HepG2 (cell line): ENCODE data around the gene TSSK3. TPM values are rescaled to one million over a fixed set of nuclear protein-coding genes. Genes with fewer than 3 reads are reported as not detected.
A peak's percentile ranks its signal among the peaks of the same experiment; 100 is the strongest.

ENCODE experiments used
- ATAD3A ChIP-seq: sonication (generic); formaldehyde crosslinking; IDR thresholded peaks from 2 replicates; pipeline ENCODE4 v1.4.0; 2020; ENCODE audit warnings: missing genetic modification reagents
- ATM ChIP-seq: fragments of 450-650 bp; IDR thresholded peaks from 2 replicates; pipeline ENCODE4 v1.7.1; 2017; ENCODE audit warnings: mild to moderate bottlenecking, borderline replicate concordance
- ELF3 ChIP-seq: IDR thresholded peaks from 2 replicates; pipeline ENCODE4 v1.6.1; 2016; ENCODE audit warnings: missing genetic modification reagents, missing compliant biosample characterization
- GATA4 ChIP-seq: sonication (generic); IDR thresholded peaks from 2 replicates; pipeline ENCODE4 v1.6.1; 2016; ENCODE audit warnings: antibody characterized with exemption, low read depth, borderline replicate concordance
- HDAC1 ChIP-seq: sonication (generic); formaldehyde crosslinking; IDR thresholded peaks from 2 replicates; pipeline ENCODE4 v1.5.1; 2020; ENCODE audit warnings: mild to moderate bottlenecking, missing genetic modification reagents
- HDAC2 ChIP-seq: sonication (generic); formaldehyde crosslinking; IDR thresholded peaks from 2 replicates; pipeline ENCODE4 v1.4.0; 2020; ENCODE audit warnings: missing genetic modification reagents
- KDM1A ChIP-seq: IDR thresholded peaks from 2 replicates; pipeline ENCODE4 v1.6.1; 2016; ENCODE audit warnings: missing compliant biosample characterization
- MIER2 ChIP-seq: IDR thresholded peaks from 2 replicates; pipeline ENCODE4 v1.6.1; 2016; ENCODE audit warnings: missing biosample characterization, missing genetic modification reagents
- NFATC3 ChIP-seq: sonication (generic); formaldehyde crosslinking; IDR thresholded peaks from 2 replicates; pipeline ENCODE4 v1.5.1; 2020; ENCODE audit warnings: mild to moderate bottlenecking, missing genetic modification reagents
- NR2F6 ChIP-seq, 2 experiments: IDR thresholded peaks; 2 replicates each; pipeline ENCODE4 v1.6.1; 2016; ENCODE audit warnings: antibody characterized with exemption in 1 of 2, mild to moderate bottlenecking in 1 of 2
- POLR2G ChIP-seq: fragments of 200-400 bp; formaldehyde crosslinking; IDR thresholded peaks from 2 replicates; pipeline ENCODE4 v1.6.1; 2018; ENCODE audit warnings: mild to moderate bottlenecking, low read depth, low read length, moderate library complexity
- ZFYVE20 ChIP-seq: sonication (generic); formaldehyde crosslinking; IDR thresholded peaks from 2 replicates; pipeline ENCODE4 v1.8.0; 2023; ENCODE audit warnings: low read depth, mild to moderate bottlenecking, moderate library complexity, missing genetic modification reagents, borderline replicate concordance
- ZNF205 ChIP-seq: IDR thresholded peaks from 2 replicates; pipeline ENCODE4 v1.6.1; 2018; ENCODE audit warnings: missing biosample characterization, missing genetic modification reagents
- ZNF614 ChIP-seq: IDR thresholded peaks from 2 replicates; pipeline ENCODE4 v1.6.1; 2018; ENCODE audit warnings: missing biosample characterization, missing genetic modification reagents, inconsistent platforms, borderline replicate concordance
- ZNF883 ChIP-seq: sonication (generic); formaldehyde crosslinking; IDR thresholded peaks from 2 replicates; pipeline ENCODE4 v1.5.1; 2020; ENCODE audit warnings: mild to moderate bottlenecking, missing genetic modification reagents; ENCODE audit errors: not compliant biosample characterization
- polyA plus RNA-seq, 8 experiments: library from polyadenylated mRNA; depleted of rRNA in 3 of 8; stranded (reverse) in 7 of 8; unstranded in 1 of 8; fragments of >200 nt; fragmentation: Illumina TruSeq in 4 of 8; extraction: Trizol in 4 of 8; gene quantifications; 2 replicates each; pipeline versions ENCODE4 v1.2.1 to v1.2.3, GENCODE V29; 2011 to 2016; ENCODE audit warnings: low read depth in 4 of 8, missing spikeins in 1 of 8, mixed read lengths in 1 of 8; ENCODE audit not compliant: insufficient read depth in 1 of 8
- total RNA-seq, 5 experiments: library from RNA; depleted of rRNA; stranded (reverse); fragments of >200 nt; fragmentation: Illumina TruSeq; extraction: Trizol; gene quantifications; 2 replicates each; pipeline ENCODE4 v1.2.3, GENCODE V29; 2016; ENCODE audit warnings: low read depth in 1 of 5
- TF ChIP-seq, protein P1 (sequence below): sonication (generic); formaldehyde crosslinking; IDR thresholded peaks from 2 replicates; pipeline ENCODE4 v1.5.1; 2020; ENCODE audit warnings: mild to moderate bottlenecking, missing genetic modification reagents, moderate library complexity
- TF ChIP-seq, protein P2 (sequence below): sonication (generic); formaldehyde crosslinking; conservative IDR thresholded peaks from 2 replicates; pipeline ENCODE4 v1.4.0; 2020; ENCODE audit warnings: mild to moderate bottlenecking, missing genetic modification reagents, moderate library complexity
- TF ChIP-seq, protein P3 (sequence below): sonication (generic); formaldehyde crosslinking; IDR thresholded peaks from 2 replicates; pipeline ENCODE4 v1.4.0; 2020; ENCODE audit warnings: mild to moderate bottlenecking, missing genetic modification reagents, borderline replicate concordance

TSSK3 gene
- total and polyA plus RNA-seq, 2 of the 13 experiments (the other 11 are each of a cell fraction or from before 2014, with no cell fraction given): 1.0 to 1.1 TPM

DNA sequence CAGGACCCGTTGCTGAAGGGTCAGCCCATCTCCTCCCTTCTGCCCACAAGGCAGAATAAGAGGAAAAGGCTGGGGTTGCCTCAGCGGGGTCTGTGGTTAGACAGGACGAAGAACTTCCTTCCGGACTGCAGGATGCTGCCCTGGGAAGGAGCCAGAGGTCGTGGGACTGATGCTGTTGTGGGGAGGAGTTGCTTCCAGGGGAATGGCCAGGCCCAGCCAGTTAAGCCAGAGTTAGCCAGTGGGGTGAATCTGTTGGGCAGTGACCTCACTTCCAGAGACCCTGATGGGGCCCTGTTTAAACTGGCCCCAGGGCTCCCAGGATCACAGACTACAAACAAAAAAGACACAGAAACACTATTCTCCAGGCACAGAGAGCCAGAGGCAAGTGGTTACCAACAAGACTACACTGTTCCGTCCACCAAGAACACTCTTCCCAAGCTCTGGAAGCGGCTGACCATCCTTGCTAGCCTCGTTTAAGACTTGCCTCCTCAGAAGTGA is 13.1 kb upstream of the TSSK3 start (continued):
- TF ChIP-seq NR2F6 (IDR thresholded peaks at IDR 0.05) (peak; percentile 45), NR2F6 (CRISPR knock-in tag; IDR thresholded peaks at IDR 0.05) (peak; percentile 33; the same call in 1 of the 2 replicates), ZNF883 (CRISPR knock-in tag) (no peak), ATM (no peak), HDAC2 (peak; percentile 45; the same call in 1 of the 2 replicates), ZFYVE20 (no peak), NFATC3 (CRISPR knock-in tag) (no peak), ATAD3A (CRISPR knock-in tag) (no peak), ZNF614 (peak; percentile 39; the same call in 1 of the 2 replicates), HDAC1 (CRISPR knock-in tag) (peak; percentile 52), ELF3 (0 out of 2 replicates have a peak, but pooled peaks have one; percentile 33), MIER2 (CRISPR knock-in tag) (no peak), KDM1A (CRISPR knock-in tag) (peak; percentile 35; the same call in 1 of the 2 replicates), POLR2G (peak; percentile 35; the same call in 1 of the 2 replicates), GATA4 (no peak), ZNF205 (CRISPR knock-in tag) (no peak)
- TF ChIP-seq, protein P1, sequence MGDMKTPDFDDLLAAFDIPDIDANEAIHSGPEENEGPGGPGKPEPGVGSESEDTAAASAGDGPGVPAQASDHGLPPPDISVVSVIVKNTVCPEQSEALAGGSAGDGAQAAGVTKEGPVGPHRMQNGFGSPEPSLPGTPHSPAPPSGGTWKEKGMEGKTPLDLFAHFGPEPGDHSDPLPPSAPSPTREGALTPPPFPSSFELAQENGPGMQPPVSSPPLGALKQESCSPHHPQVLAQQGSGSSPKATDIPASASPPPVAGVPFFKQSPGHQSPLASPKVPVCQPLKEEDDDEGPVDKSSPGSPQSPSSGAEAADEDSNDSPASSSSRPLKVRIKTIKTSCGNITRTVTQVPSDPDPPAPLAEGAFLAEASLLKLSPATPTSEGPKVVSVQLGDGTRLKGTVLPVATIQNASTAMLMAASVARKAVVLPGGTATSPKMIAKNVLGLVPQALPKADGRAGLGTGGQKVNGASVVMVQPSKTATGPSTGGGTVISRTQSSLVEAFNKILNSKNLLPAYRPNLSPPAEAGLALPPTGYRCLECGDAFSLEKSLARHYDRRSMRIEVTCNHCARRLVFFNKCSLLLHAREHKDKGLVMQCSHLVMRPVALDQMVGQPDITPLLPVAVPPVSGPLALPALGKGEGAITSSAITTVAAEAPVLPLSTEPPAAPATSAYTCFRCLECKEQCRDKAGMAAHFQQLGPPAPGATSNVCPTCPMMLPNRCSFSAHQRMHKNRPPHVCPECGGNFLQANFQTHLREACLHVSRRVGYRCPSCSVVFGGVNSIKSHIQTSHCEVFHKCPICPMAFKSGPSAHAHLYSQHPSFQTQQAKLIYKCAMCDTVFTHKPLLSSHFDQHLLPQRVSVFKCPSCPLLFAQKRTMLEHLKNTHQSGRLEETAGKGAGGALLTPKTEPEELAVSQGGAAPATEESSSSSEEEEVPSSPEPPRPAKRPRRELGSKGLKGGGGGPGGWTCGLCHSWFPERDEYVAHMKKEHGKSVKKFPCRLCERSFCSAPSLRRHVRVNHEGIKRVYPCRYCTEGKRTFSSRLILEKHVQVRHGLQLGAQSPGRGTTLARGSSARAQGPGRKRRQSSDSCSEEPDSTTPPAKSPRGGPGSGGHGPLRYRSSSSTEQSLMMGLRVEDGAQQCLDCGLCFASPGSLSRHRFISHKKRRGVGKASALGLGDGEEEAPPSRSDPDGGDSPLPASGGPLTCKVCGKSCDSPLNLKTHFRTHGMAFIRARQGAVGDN: peak; percentile 80
- TF ChIP-seq, protein P2, sequence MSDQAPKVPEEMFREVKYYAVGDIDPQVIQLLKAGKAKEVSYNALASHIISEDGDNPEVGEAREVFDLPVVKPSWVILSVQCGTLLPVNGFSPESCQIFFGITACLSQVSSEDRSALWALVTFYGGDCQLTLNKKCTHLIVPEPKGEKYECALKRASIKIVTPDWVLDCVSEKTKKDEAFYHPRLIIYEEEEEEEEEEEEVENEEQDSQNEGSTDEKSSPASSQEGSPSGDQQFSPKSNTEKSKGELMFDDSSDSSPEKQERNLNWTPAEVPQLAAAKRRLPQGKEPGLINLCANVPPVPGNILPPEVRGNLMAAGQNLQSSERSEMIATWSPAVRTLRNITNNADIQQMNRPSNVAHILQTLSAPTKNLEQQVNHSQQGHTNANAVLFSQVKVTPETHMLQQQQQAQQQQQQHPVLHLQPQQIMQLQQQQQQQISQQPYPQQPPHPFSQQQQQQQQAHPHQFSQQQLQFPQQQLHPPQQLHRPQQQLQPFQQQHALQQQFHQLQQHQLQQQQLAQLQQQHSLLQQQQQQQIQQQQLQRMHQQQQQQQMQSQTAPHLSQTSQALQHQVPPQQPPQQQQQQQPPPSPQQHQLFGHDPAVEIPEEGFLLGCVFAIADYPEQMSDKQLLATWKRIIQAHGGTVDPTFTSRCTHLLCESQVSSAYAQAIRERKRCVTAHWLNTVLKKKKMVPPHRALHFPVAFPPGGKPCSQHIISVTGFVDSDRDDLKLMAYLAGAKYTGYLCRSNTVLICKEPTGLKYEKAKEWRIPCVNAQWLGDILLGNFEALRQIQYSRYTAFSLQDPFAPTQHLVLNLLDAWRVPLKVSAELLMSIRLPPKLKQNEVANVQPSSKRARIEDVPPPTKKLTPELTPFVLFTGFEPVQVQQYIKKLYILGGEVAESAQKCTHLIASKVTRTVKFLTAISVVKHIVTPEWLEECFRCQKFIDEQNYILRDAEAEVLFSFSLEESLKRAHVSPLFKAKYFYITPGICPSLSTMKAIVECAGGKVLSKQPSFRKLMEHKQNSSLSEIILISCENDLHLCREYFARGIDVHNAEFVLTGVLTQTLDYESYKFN (CRISPR knock-in tag): peak; percentile 63
- TF ChIP-seq, protein P3, sequence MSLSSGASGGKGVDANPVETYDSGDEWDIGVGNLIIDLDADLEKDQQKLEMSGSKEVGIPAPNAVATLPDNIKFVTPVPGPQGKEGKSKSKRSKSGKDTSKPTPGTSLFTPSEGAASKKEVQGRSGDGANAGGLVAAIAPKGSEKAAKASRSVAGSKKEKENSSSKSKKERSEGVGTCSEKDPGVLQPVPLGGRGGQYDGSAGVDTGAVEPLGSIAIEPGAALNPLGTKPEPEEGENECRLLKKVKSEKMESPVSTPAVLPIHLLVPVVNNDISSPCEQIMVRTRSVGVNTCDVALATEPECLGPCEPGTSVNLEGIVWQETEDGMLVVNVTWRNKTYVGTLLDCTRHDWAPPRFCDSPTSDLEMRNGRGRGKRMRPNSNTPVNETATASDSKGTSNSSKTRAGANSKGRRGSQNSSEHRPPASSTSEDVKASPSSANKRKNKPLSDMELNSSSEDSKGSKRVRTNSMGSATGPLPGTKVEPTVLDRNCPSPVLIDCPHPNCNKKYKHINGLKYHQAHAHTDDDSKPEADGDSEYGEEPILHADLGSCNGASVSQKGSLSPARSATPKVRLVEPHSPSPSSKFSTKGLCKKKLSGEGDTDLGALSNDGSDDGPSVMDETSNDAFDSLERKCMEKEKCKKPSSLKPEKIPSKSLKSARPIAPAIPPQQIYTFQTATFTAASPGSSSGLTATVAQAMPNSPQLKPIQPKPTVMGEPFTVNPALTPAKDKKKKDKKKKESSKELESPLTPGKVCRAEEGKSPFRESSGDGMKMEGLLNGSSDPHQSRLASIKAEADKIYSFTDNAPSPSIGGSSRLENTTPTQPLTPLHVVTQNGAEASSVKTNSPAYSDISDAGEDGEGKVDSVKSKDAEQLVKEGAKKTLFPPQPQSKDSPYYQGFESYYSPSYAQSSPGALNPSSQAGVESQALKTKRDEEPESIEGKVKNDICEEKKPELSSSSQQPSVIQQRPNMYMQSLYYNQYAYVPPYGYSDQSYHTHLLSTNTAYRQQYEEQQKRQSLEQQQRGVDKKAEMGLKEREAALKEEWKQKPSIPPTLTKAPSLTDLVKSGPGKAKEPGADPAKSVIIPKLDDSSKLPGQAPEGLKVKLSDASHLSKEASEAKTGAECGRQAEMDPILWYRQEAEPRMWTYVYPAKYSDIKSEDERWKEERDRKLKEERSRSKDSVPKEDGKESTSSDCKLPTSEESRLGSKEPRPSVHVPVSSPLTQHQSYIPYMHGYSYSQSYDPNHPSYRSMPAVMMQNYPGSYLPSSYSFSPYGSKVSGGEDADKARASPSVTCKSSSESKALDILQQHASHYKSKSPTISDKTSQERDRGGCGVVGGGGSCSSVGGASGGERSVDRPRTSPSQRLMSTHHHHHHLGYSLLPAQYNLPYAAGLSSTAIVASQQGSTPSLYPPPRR (CRISPR knock-in tag): 0 out of 2 replicates have a peak, but pooled peaks have one; percentile 20
